ENCODE measurements around the gene LRRC41. TPM values are rescaled to one million over a fixed set of nuclear protein-coding genes. Genes with fewer than 3 reads are reported as not detected.

The LRRC41 gene
- total and polyA plus RNA-seq, 4 donors, result 13.4 to 49.1 (median 44.1) TPM

Other genes starting within 250 kb of the LRRC41 start
- gene PIK3R3, start 171.0 kb downstream of the LRRC41 start, total RNA-seq, result 10 to 100 TPM; 32.0 to 49.8 TPM
- 1 to 10 TPM; 1.5 to 2.1 TPM for gene PIK3R3, start 171.0 kb downstream of the LRRC41 start, polyA plus RNA-seq
- 1 to 10 TPM; 2.3 to 3.2 TPM for gene TSPAN1, start 128.5 kb downstream of the LRRC41 start, total RNA-seq
- gene TSPAN1, start 128.5 kb downstream of the LRRC41 start, polyA plus RNA-seq, result 10 to 100 TPM in 1 of 2 donors, 1 to 10 TPM in 1; 3.9 to 26.5 TPM
- gene P3R3URF, start 127.1 kb downstream of the LRRC41 start, total RNA-seq, result not detected
- not detected for gene P3R3URF, start 127.1 kb downstream of the LRRC41 start, polyA plus RNA-seq
- gene POMGNT1, start 105.2 kb downstream of the LRRC41 start, total RNA-seq, result 10 to 100 TPM; 52.8 to 56.0 TPM
- 100 to 1,000 TPM in 1 of 2 donors, 10 to 100 TPM in 1; 17.8 to 103 TPM for gene POMGNT1, start 105.2 kb downstream of the LRRC41 start, polyA plus RNA-seq
- 10 to 100 TPM; 12.5 to 16.5 TPM for gene LURAP1, start 100.3 kb downstream of the LRRC41 start, total RNA-seq
- gene LURAP1, start 100.3 kb downstream of the LRRC41 start, polyA plus RNA-seq, result 1 to 10 TPM; 3.1 to 9.8 TPM
- gene RAD54L, start 55.9 kb downstream of the LRRC41 start, total RNA-seq, result 1 to 10 TPM; 1.6 to 2.3 TPM
- 1 to 10 TPM in 1 of 2 donors, not detected in 1; 4.2 TPM for gene RAD54L, start 55.9 kb downstream of the LRRC41 start, polyA plus RNA-seq
- 100 to 1,000 TPM; 100 to 134 TPM for gene UQCRH, start 82 bp upstream of the LRRC41 start, total RNA-seq
- 100 to 1,000 TPM; 262 to 739 TPM for gene UQCRH, start 82 bp upstream of the LRRC41 start, polyA plus RNA-seq
- gene NSUN4, start 37.2 kb upstream of the LRRC41 start, total RNA-seq, result 10 to 100 TPM; 21.2 to 26.3 TPM
- 1 to 10 TPM; 8.6 to 9.7 TPM for gene NSUN4, start 37.2 kb upstream of the LRRC41 start, polyA plus RNA-seq
- gene FAAH, start 90.7 kb upstream of the LRRC41 start, total RNA-seq, result 1 to 10 TPM; 7.3 to 9.6 TPM
- gene FAAH, start 90.7 kb upstream of the LRRC41 start, polyA plus RNA-seq, result 10 to 100 TPM in 1 of 2 donors, 1 to 10 TPM in 1; 3.3 to 33.2 TPM
- gene DMBX1, start 186.2 kb upstream of the LRRC41 start, total RNA-seq, result not detected
- under 1 TPM in 1 of 2 donors, not detected in 1; 0.38 TPM for gene DMBX1, start 186.2 kb upstream of the LRRC41 start, polyA plus RNA-seq
- gene KNCN, start 248.0 kb upstream of the LRRC41 start, total RNA-seq, result not detected
- gene KNCN, start 248.0 kb upstream of the LRRC41 start, polyA plus RNA-seq, result under 1 TPM in 1 of 2 donors, not detected in 1; 0.15 TPM

All from aorta (tissue), 4 donors.